ENCODE measurements around the gene MTHFD2. TPM values are rescaled to one million over a fixed set of nuclear protein-coding genes. Genes with fewer than 3 reads are reported as not detected.
A peak's percentile ranks its signal among the peaks of the same experiment; 100 is the strongest.
"Not testable (repeated sequence)": the region's sequence is repeated elsewhere in the genome, so short reads cannot be mapped to it uniquely, and the experiment has no call there.

Gene MTHFD2
- total RNA-seq, 1 donor from 2014 or later: 77.6 TPM

- ATAC-seq: not testable (repeated sequence)
Measured at GRCh38 chr2:74229865-74230264, 31.4 kb downstream of the MTHFD2 start.

GRCh38 chr2:74232426-74232825, 34.0 kb downstream of the MTHFD2 start:
- no peak for ATAC-seq

- no peak for ATAC-seq
Measured at GRCh38 chr2:74233648-74234047, 35.2 kb downstream of the MTHFD2 start.

GRCh38 chr2:74235041-74235440, 36.6 kb downstream of the MTHFD2 start:
- no peak for ATAC-seq

GRCh38 chr2:74238879-74239278, 40.5 kb downstream of the MTHFD2 start:
- no peak for ATAC-seq

- ATAC-seq: no peak
Measured at GRCh38 chr2:74239346-74239745, 40.9 kb downstream of the MTHFD2 start.

GRCh38 chr2:74242354-74243071, 44.1 kb downstream of the MTHFD2 start:
- ATAC-seq: no peak

GRCh38 chr2:74244286-74244685, 45.9 kb downstream of the MTHFD2 start:
- ATAC-seq: no peak

GRCh38 chr2:74246496-74247195, 48.2 kb downstream of the MTHFD2 start:
- no peak for ATAC-seq

GRCh38 chr2:74249406-74250122, 51.1 kb downstream of the MTHFD2 start:
- ATAC-seq: no peak

- peak; percentile 51 for ATAC-seq
Measured at GRCh38 chr2:74250189-74250631, 51.8 kb downstream of the MTHFD2 start.

GRCh38 chr2:74252036-74252435, 53.6 kb downstream of the MTHFD2 start:
- no peak for ATAC-seq

- ATAC-seq: no peak
Measured at GRCh38 chr2:74252862-74253261, 54.4 kb downstream of the MTHFD2 start.

- ATAC-seq: no peak
Measured at GRCh38 chr2:74253306-74253970, 55.0 kb downstream of the MTHFD2 start.

GRCh38 chr2:74253971-74254310, 55.5 kb downstream of the MTHFD2 start:
- no peak for ATAC-seq

GRCh38 chr2:74255660-74256213, 57.3 kb downstream of the MTHFD2 start:
- no peak for ATAC-seq

GRCh38 chr2:74259191-74259590, 60.8 kb downstream of the MTHFD2 start:
- ATAC-seq: no peak

- ATAC-seq: peak; percentile 31
Measured at GRCh38 chr2:74259733-74260132, 61.3 kb downstream of the MTHFD2 start.

GRCh38 chr2:74260495-74260894, 62.1 kb downstream of the MTHFD2 start:
- ATAC-seq: no peak

- peak; percentile 37 for ATAC-seq
Measured at GRCh38 chr2:74261204-74261864, 62.9 kb downstream of the MTHFD2 start.

GRCh38 chr2:74262681-74263080, 64.3 kb downstream of the MTHFD2 start:
- no peak for ATAC-seq

GRCh38 chr2:74264281-74264680, 65.9 kb downstream of the MTHFD2 start:
- ATAC-seq: no peak
